MM.1S (cell line): ENCODE measurements around the gene CHAC2.

Source experiments
- CTCF ChIP-seq: fragments of 300-600 bp; sonication (generic); IDR thresholded peaks from 2 replicates; pipeline ENCODE4 v1.5.1; 2016; ENCODE audit warnings: antibody characterized with exemption, low read length, mixed read lengths
- EZH2 ChIP-seq: fragments of 300-600 bp; sonication (generic); optimal IDR thresholded peaks from 2 replicates; pipeline ENCODE3; 2017; ENCODE audit warnings: low read depth, mild to moderate bottlenecking, antibody characterized with exemption, low read length, mixed read lengths

GRCh38 chr2:53786352-53786704, 18.7 kb downstream of the CHAC2 start:
- TF ChIP-seq CTCF (no peak), EZH2 (no peak)
